Erythroblast (primary cell): ENCODE data around the gene SLC25A34.

Experiments
- GATA1 ChIP-seq: IDR thresholded peaks from 2 replicates; pipeline ENCODE4 v1.6.1; 2011; ENCODE audit warnings: low read depth, mild to moderate bottlenecking, control low read depth, low read length, moderate library complexity
- POLR2A ChIP-seq: IDR thresholded peaks from 2 replicates; pipeline ENCODE4 v1.6.1; 2011; ENCODE audit warnings: mild to moderate bottlenecking, low read length

DNA sequence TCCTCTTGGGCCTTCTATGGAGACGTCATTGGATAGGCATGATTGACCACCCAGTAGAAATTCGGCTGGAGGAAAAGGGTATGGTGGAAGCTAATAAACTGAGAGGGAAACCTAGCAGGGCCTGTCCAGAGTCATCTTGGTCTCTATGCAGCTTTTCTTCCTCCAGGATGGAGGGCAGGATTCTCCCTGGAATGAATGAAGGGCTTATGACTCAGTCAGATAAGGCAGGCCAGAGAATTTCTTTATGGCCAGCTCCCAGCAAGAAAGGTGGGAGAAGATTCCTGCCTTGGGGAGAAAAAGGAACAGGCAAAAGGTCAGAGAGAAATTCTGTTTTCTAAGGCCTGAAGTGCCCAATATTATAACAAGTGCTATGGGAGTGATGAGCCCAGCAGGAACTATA is 39.6 kb downstream of the SLC25A34 start:
- no peak for TF ChIP-seq POLR2A
- TF ChIP-seq GATA1 = no peak
